HepG2 (cell line): Measurements from ENCODE around the gene SHF. TPM values are rescaled to one million over a fixed set of nuclear protein-coding genes. Genes with fewer than 3 reads are reported as not detected.

ENCODE experiments used
- ATAC-seq: fragments of 200-7000 bp; cut with Tn5 transposase; 3 replicates; pipeline ENCODE4 v1.9.1; 2020; ENCODE audit warnings: mild to moderate bottlenecking, moderate library complexity
- BruUV-seq: library from RNA; stranded (reverse); fragments of 400-500 nt; replicated peaks from 2 replicates; lab custom pipeline; 2021; lab: Mats Ljungman, UMichigan
- CTCF ChIA-PET: fragments of 300-600 bp; formaldehyde crosslinking; extraction: SDS; loops from one replicate; lab custom pipeline; 2021; ENCODE audit warnings: low total read pairs, inconsistent platforms, low intra/inter-chr PET ratio; lab: Yijun Ruan, JAX
- POLR2A ChIA-PET: fragments of 350-600 bp; sonication (Branson Sonifier 250); formaldehyde crosslinking; loops from one replicate; lab custom pipeline; 2020; ENCODE audit warnings: antibody characterized with exemption, inconsistent platforms; lab: Yijun Ruan, JAX
- DNase-seq: peaks from one replicate; pipeline ENCODE4 v3.0.0-alpha.2; 2015; ENCODE audit warnings: low spot score
- FAIRE-seq: peaks from 3 replicates; lab custom pipeline; 2011; peaks lifted over from hg19 to GRCh38; lab: Jason Lieb, UNC
- H2AFZ ChIP-seq: one replicate; pipeline ENCODE4 v1.6.1; 2011; ENCODE audit warnings: low read length, inconsistent platforms
- H3K27ac ChIP-seq: fragments of 300-600 bp; 3 replicates; pipeline ENCODE4 v1.8.0; 2011; ENCODE audit warnings: mixed run types, mild to moderate bottlenecking, mixed read lengths, low read length, inconsistent platforms; ENCODE audit not compliant: insufficient read depth; ENCODE audit errors: extremely low read length
- H3K27me3 ChIP-seq, 2 experiments: fragments of 200-600 bp in 1 of 2; 2 replicates in 1 of 2; 3 replicates in 1 of 2; pipeline versions ENCODE4 v1.6.0 to v1.8.0; 2011; ENCODE audit warnings: low read length in 2 of 2, mild to moderate bottlenecking in 2 of 2, moderate library complexity in 2 of 2, inconsistent platforms in 1 of 2; ENCODE audit not compliant: insufficient read depth in 2 of 2, control insufficient read depth in 1 of 2
- H3K36me3 ChIP-seq, 2 experiments: fragments of 200-600 bp in 1 of 2; replicated peaks in 1 of 2; 2 replicates in 1 of 2; 3 replicates in 1 of 2; pipeline versions ENCODE4 v1.5.1 to v1.8.0; 2011; ENCODE audit warnings: low read length in 2 of 2, inconsistent platforms in 1 of 2; ENCODE audit not compliant: insufficient read depth in 2 of 2, control insufficient read depth in 1 of 2
- H3K4me1 ChIP-seq: 2 replicates; pipeline ENCODE4 v1.5.1; 2012; ENCODE audit warnings: low read length, inconsistent platforms; ENCODE audit not compliant: insufficient read depth
- H3K4me2 ChIP-seq: 2 replicates; pipeline ENCODE4 v1.6.0; 2011; ENCODE audit warnings: low read depth, low read length, inconsistent platforms
- H3K4me3 ChIP-seq, 3 experiments: fragments of 200-600 bp in 1 of 3; sonication (generic), shearing (Covaris generic) in 1 of 3; replicated peaks in 1 of 3; 2 replicates each; pipeline ENCODE4 v1.5.1; 2011 to 2016; ENCODE audit warnings: low read length in 3 of 3, inconsistent platforms in 2 of 3, low read depth in 2 of 3, mild to moderate bottlenecking in 2 of 3, control low read depth in 1 of 3, mixed read lengths in 1 of 3; ENCODE audit not compliant: insufficient read depth in 1 of 3
- H3K79me2 ChIP-seq: one replicate; pipeline ENCODE4 v1.6.1; 2011; ENCODE audit warnings: low read length, inconsistent platforms; ENCODE audit not compliant: insufficient read depth
- H3K9ac ChIP-seq: 2 replicates; pipeline ENCODE4 v1.6.0; 2011; ENCODE audit warnings: mild to moderate bottlenecking, low read depth, low read length, inconsistent platforms; ENCODE audit not compliant: insufficient read depth
- H3K9me3 ChIP-seq: 2 replicates; pipeline ENCODE4 v1.5.1; 2012; ENCODE audit warnings: mild to moderate bottlenecking, low read length
- H4K20me1 ChIP-seq: 2 replicates; pipeline ENCODE4 v1.6.0; 2011; ENCODE audit warnings: inconsistent platforms, mild to moderate bottlenecking, low read length, moderate library complexity; ENCODE audit not compliant: insufficient read depth
- ARID2 ChIP-seq: sonication (generic); formaldehyde crosslinking; IDR thresholded peaks from 2 replicates; pipeline ENCODE4 v1.8.1; 2022; ENCODE audit warnings: mild to moderate bottlenecking, missing genetic modification reagents, borderline replicate concordance
- HCFC1 ChIP-seq: fragments of 150-350 bp; IDR thresholded peaks from 2 replicates; pipeline ENCODE4 v1.6.1; 2014; ENCODE audit warnings: low read depth, low read length
- HNRNPK ChIP-seq: fragments of 200-400 bp; formaldehyde crosslinking; IDR thresholded peaks from 2 replicates; pipeline ENCODE4 v1.6.1; 2018; ENCODE audit warnings: low read length, low read depth, moderate library complexity, mild to moderate bottlenecking; ENCODE audit not compliant: poor library complexity, severe bottlenecking
- POLR2G ChIP-seq: fragments of 200-400 bp; formaldehyde crosslinking; IDR thresholded peaks from 2 replicates; pipeline ENCODE4 v1.6.1; 2018; ENCODE audit warnings: mild to moderate bottlenecking, low read depth, low read length, moderate library complexity
- RBM22 ChIP-seq: fragments of 200-400 bp; formaldehyde crosslinking; optimal IDR thresholded peaks from 2 replicates; pipeline ENCODE3; 2017; ENCODE audit warnings: mild to moderate bottlenecking, low read length, moderate library complexity
- XRCC5 ChIP-seq: fragments of 200-400 bp; formaldehyde crosslinking; optimal IDR thresholded peaks from 2 replicates; pipeline ENCODE3; 2017; ENCODE audit warnings: mild to moderate bottlenecking, low read length
- ZNF296 ChIP-seq: sonication (generic); formaldehyde crosslinking; conservative IDR thresholded peaks from 2 replicates; pipeline ENCODE4 v1.5.0; 2020; ENCODE audit warnings: mild to moderate bottlenecking, missing genetic modification reagents
- ZNF740 ChIP-seq: sonication (generic); formaldehyde crosslinking; IDR thresholded peaks from 2 replicates; pipeline ENCODE4 v1.4.0; 2020; ENCODE audit warnings: missing genetic modification reagents
- WGBS: methylation state at CpG from one replicate; pipeline ENCODE4 v1.1.6; 2017; ENCODE audit warnings: low lambda C conversion rate; 5-methylcytosine and 5-hydroxymethylcytosine counted together
- in situ Hi-C: cut with HindIII; loops from 2 replicates; pipeline ENCODE4 v1.10.0; 2017; ENCODE audit warnings: low pct_unique_long_range_greater_than_20kb; ENCODE audit not compliant: extremely low pct_ligation_motif_present
- intact Hi-C: fragments of 100-400 bp; cut with micrococcal nuclease; formaldehyde crosslinking; loops from one replicate; pipeline ENCODE4 v1.10.0; 2022; ENCODE audit not compliant: unreplicated experiment
- polyA plus RNA-seq, 8 experiments: library from polyadenylated mRNA; depleted of rRNA in 3 of 8; stranded (reverse) in 7 of 8; unstranded in 1 of 8; fragments of >200 nt; fragmentation: Illumina TruSeq in 4 of 8; extraction: Trizol in 4 of 8; gene quantifications; 2 replicates each; pipeline versions ENCODE4 v1.2.1 to v1.2.3, GENCODE V29; 2011 to 2016; ENCODE audit warnings: low read depth in 4 of 8, missing spikeins in 1 of 8, mixed read lengths in 1 of 8; ENCODE audit not compliant: insufficient read depth in 1 of 8
- total RNA-seq, 5 experiments: library from RNA; depleted of rRNA; stranded (reverse); fragments of >200 nt; fragmentation: Illumina TruSeq; extraction: Trizol; gene quantifications; 2 replicates each; pipeline ENCODE4 v1.2.3, GENCODE V29; 2016; ENCODE audit warnings: low read depth in 1 of 5

The SHF gene
- total and polyA plus RNA-seq, 2 of the 13 experiments (the other 11 are each of a cell fraction or from before 2014, with no cell fraction given), result 20.9 to 25.5 TPM

- intact Hi-C loops (no loop called here), in situ Hi-C loops (no loop called here)
- H2AFZ ChIP-seq, result no peak overlapping the region
- peak overlapping the region; percentile 93 for H3K4me2 ChIP-seq
- no peaks in the 10 kb centered on the region for H3K27me3 ChIP-seq
- peaks cover 41% of the 10 kb centered on the region for H3K4me1 ChIP-seq
- H3K36me3 ChIP-seq, result no peaks in the 10 kb centered on the region
- POLR2A ChIA-PET, result interaction anchor here (0.6 to 0.9 kb wide), 4 partner anchors 33 to 236 kb away, joined by 3 read pairs; a partner anchor contains a TSS
- WGBS, result 94% methylated on average over 3 of the region's 5 CpGs
- H4K20me1 ChIP-seq, result no peaks in the 10 kb centered on the region
- H3K9ac ChIP-seq, result no peak overlapping the region
- DNase-seq (no peak), FAIRE-seq (no peak), ATAC-seq (no peak)
- TF ChIP-seq ZNF296 (CRISPR knock-in tag), result 0 out of 2 replicates have a peak, but pooled peaks have one; percentile 34
- no peak for TF ChIP-seq XRCC5
- TF ChIP-seq HCFC1, result no peak
- no peak for TF ChIP-seq HNRNPK
- H3K9me3 ChIP-seq, result no peaks in the 10 kb centered on the region
- H3K27ac ChIP-seq, result no peak overlapping the region
- H3K4me3 ChIP-seq, result no peak overlapping the region
- CTCF ChIA-PET, result no interaction called here
- no TSS peak for BruUV-seq
- no peaks in the 10 kb centered on the region for H3K79me2 ChIP-seq
These were observed 22.2 kb downstream of the SHF start for GRCh38 chr15:45165536-45165935.

DNA sequence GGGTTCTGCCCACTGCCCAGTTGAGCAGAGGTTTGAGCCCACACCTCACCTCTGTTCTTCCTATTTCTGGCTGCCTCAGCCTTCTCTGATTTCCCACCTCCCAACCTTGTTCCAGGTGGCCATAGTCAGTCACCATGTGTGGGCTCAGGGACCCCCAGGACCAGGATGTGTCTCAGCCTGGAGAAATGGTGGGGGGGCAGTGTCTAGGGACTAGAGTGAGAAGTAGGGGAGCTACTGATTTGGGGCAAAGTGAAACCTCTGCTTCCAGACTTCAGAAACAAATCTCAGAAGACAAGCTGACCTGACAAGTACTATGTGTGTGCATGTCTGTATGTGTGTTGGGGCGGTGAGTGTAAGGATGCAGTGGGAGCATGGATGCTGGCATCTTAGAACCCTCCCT, 22.9 kb downstream of the SHF start:
- Histone ChIP-seq H3K27me3 (no peaks in the 10 kb centered on the region), H4K20me1 (no peaks in the 10 kb centered on the region), H3K9ac (no peak overlapping the region), H3K9me3 (no peaks in the 10 kb centered on the region), H3K4me1 (peaks cover 41% of the 10 kb centered on the region), H3K36me3 (no peaks in the 10 kb centered on the region), H3K79me2 (no peaks in the 10 kb centered on the region), H3K4me3 (no peak overlapping the region), H2AFZ (no peak overlapping the region), H3K4me2 (no peak overlapping the region), H3K27ac (no peak overlapping the region)
- intact Hi-C loops, result loop anchor here (5.0 kb wide), 2 partner anchors 237 to 292 kb away; a partner anchor contains a TSS
- no TSS peak for BruUV-seq
- no peak for FAIRE-seq
- POLR2A ChIA-PET, result interaction anchor here (0.7 to 0.8 kb wide), 2 partner anchors 33 to 237 kb away, joined by 3 read pairs; a partner anchor contains a TSS
- CTCF ChIA-PET, result no interaction called here
- no peak for DNase-seq
- ATAC-seq, result no peak
- in situ Hi-C loops, result loop anchor here (5.0 kb wide), 2 partner anchors 97 to 237 kb away; a partner anchor contains a TSS
- TF ChIP-seq ZNF740 (peak; percentile 34; the same call in 1 of the 2 replicates), RBM22 (peak; percentile 83), ARID2 (CRISPR knock-in tag) (no peak), POLR2G (peak; percentile 45; the same call in 1 of the 2 replicates)
- WGBS, result 100% methylated on average over 1 of the region's 1 CpG
